Stimulated activated CD8-positive, alpha-beta memory T cell treated with anti-CD3 and anti-CD28 coated beads, Interleukin-4, amount 100 ng/mL, for 4 hours (primary cell): ENCODE measurements around the gene LRRC26.
"Not testable (repeated sequence)": the region's sequence is repeated elsewhere in the genome, so short reads cannot be mapped to it uniquely, and the experiment has no call there.

ENCODE experiments used
- DNase-seq, 2 donors: peaks; one replicate each; pipeline ENCODE4 v3.0.0-alpha.2; 2020; ENCODE audit warnings: low read depth in 2 of 2, low spot score in 1 of 2

LRRC26 gene

DNA sequence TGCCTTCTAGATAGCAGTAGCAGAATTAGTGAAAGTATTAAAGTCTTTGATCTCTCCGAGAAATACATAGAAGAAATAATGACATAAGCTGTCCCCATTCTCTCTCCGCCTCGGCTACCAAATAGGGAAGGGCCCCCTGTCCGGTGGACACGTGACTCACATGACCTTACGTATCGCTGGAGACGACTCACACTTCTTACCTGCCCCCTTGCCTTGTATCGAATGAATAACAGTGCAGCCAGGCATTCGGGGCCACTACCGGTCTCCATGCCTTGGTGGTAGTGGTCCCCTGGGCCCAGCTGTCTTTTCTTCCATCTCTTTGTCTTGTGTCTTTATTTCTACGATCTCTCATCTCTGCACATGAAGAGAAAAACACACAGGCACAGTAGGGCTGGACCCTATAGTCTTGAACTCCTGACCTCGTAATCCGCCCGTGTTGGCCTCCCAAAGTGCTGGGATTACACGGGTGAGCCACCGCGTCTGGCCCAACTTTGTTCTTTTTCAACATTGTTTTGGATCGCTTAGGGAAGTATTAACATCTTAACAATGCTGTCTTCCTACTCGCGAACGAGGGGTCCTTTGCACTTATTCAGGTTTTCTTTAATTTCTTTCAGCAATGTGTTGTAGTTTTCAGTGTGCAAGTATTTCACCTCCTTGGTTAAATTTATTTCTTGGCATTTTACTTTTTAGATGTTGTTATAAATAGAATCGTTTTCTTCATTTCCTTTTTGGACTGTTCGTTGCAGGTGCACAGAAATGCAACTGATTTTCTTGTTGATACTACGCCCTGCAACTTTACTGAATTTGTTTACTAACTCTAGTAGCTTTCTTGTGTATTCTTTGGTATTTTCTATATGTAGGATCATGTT lies 47.7 kb downstream of the LRRC26 start:
- not testable (repeated sequence) for DNase-seq
